SK-N-SH treated with all-trans-retinoic acid at 6 μM for 48 hours (cell line): ENCODE results near the gene NCL.

Experiments used
- ATAC-seq: fragments of 200-7000 bp; cut with Tn5 transposase; 3 replicates; pipeline ENCODE4 v1.9.1; 2020; ENCODE audit warnings: mild to moderate bottlenecking, moderate library complexity
- ARNTL ChIP-seq: fragments of 450-650 bp; formaldehyde crosslinking; IDR thresholded peaks from 2 replicates; pipeline ENCODE4 v1.5.0; 2020; ENCODE audit warnings: low read depth, mild to moderate bottlenecking, moderate library complexity, borderline replicate concordance
- CREB5 ChIP-seq: fragments of 250-450 bp; sonication (Bioruptor Pico); IDR thresholded peaks from 2 replicates; pipeline ENCODE4 v1.5.1; 2020; ENCODE audit warnings: low read depth, mild to moderate bottlenecking, moderate library complexity
- CSDC2 ChIP-seq: fragments of 250-450 bp; sonication (Bioruptor Pico); IDR thresholded peaks from 2 replicates; pipeline ENCODE4 v1.5.0; 2020; ENCODE audit warnings: mild to moderate bottlenecking, moderate library complexity
- CSRNP3 ChIP-seq: fragments of 250-450 bp; sonication (Bioruptor Pico); IDR thresholded peaks from 2 replicates; pipeline ENCODE4 v1.5.1; 2021; ENCODE audit warnings: mild to moderate bottlenecking, moderate library complexity
- ESRRG ChIP-seq: fragments of 250-450 bp; sonication (Bioruptor Pico); IDR thresholded peaks from 2 replicates; pipeline ENCODE4 v1.6.1; 2021; ENCODE audit warnings: mild to moderate bottlenecking
- GLIS3 ChIP-seq: fragments of 250-450 bp; sonication (Bioruptor Pico); IDR thresholded peaks from 2 replicates; pipeline ENCODE4 v1.5.0; 2020; ENCODE audit warnings: mild to moderate bottlenecking, moderate library complexity
- ISL1 ChIP-seq: fragments of 250-450 bp; sonication (Bioruptor Pico); IDR thresholded peaks from 2 replicates; pipeline ENCODE4 v2.1.2; 2022; ENCODE audit warnings: mild to moderate bottlenecking, moderate library complexity
- OSR1 ChIP-seq: fragments of 250-450 bp; sonication (Bioruptor Pico); IDR thresholded peaks from 2 replicates; pipeline ENCODE4 v1.8.0; 2022; ENCODE audit warnings: moderate library complexity, mild to moderate bottlenecking, inconsistent platforms
- PATZ1 ChIP-seq: fragments of 250-450 bp; sonication (Bioruptor Pico); IDR thresholded peaks from 2 replicates; pipeline ENCODE4 v1.8.0; 2020; ENCODE audit warnings: mild to moderate bottlenecking, moderate library complexity, borderline replicate concordance
- POU6F1 ChIP-seq: fragments of 250-450 bp; sonication (Bioruptor Pico); IDR thresholded peaks from 2 replicates; pipeline ENCODE4 v1.8.0; 2021; ENCODE audit warnings: low read depth, mild to moderate bottlenecking, moderate library complexity, borderline replicate concordance
- PPARA ChIP-seq: fragments of 250-450 bp; sonication (Bioruptor Pico); IDR thresholded peaks from 2 replicates; pipeline ENCODE4 v1.5.0; 2020; ENCODE audit warnings: mild to moderate bottlenecking, borderline replicate concordance
- RARB ChIP-seq: fragments of 250-450 bp; sonication (Bioruptor Pico); IDR thresholded peaks from 2 replicates; pipeline ENCODE4 v1.8.0; 2021; ENCODE audit warnings: mild to moderate bottlenecking, moderate library complexity
- SNAI2 ChIP-seq: fragments of 250-450 bp; sonication (Bioruptor Pico); IDR thresholded peaks from 2 replicates; pipeline ENCODE4 v1.5.0; 2020; ENCODE audit warnings: mild to moderate bottlenecking, moderate library complexity
- TCF4 ChIP-seq: fragments of 250-450 bp; sonication (Bioruptor Pico); IDR thresholded peaks from 2 replicates; pipeline ENCODE4 v1.8.0; 2021; ENCODE audit warnings: mild to moderate bottlenecking, moderate library complexity, borderline replicate concordance
- TSHZ2 ChIP-seq: fragments of 250-450 bp; sonication (Bioruptor Pico); IDR thresholded peaks from 2 replicates; pipeline ENCODE4 v1.5.0; 2020; ENCODE audit warnings: mild to moderate bottlenecking, moderate library complexity
- ZC3H10 ChIP-seq: fragments of 250-450 bp; sonication (Bioruptor Pico); IDR thresholded peaks from 2 replicates; pipeline ENCODE4 v1.5.1; 2021; ENCODE audit warnings: mild to moderate bottlenecking, moderate library complexity
- ZFP3 ChIP-seq: fragments of 250-450 bp; sonication (Bioruptor Pico); IDR thresholded peaks from 2 replicates; pipeline ENCODE4 v1.5.0; 2020; ENCODE audit warnings: mild to moderate bottlenecking, moderate library complexity
- ZFP30 ChIP-seq: fragments of 450-650 bp; formaldehyde crosslinking; IDR thresholded peaks from 2 replicates; pipeline ENCODE4 v1.5.0; 2022; ENCODE audit warnings: mild to moderate bottlenecking, moderate library complexity
- ZNF565 ChIP-seq: fragments of 450-650 bp; formaldehyde crosslinking; conservative IDR thresholded peaks from 2 replicates; pipeline ENCODE4 v1.5.0; 2020; ENCODE audit warnings: low read depth, mild to moderate bottlenecking, moderate library complexity
- ZNF70 ChIP-seq: fragments of 450-650 bp; formaldehyde crosslinking; IDR thresholded peaks from 2 replicates; pipeline ENCODE4 v1.5.0; 2020; ENCODE audit warnings: mild to moderate bottlenecking, moderate library complexity
- ZNF8 ChIP-seq: fragments of 450-650 bp; formaldehyde crosslinking; IDR thresholded peaks from 2 replicates; pipeline ENCODE4 v1.5.0; 2020; ENCODE audit warnings: mild to moderate bottlenecking, moderate library complexity

NCL gene

GRCh38 chr2:231494669-231495068, 30.4 kb upstream of the NCL start:
- TF ChIP-seq PPARA (no peak), ZC3H10 (CRISPR knock-in tag) (no peak), ZNF70 (CRISPR knock-in tag) (no peak), ZFP30 (CRISPR knock-in tag) (no peak), ZFP3 (CRISPR knock-in tag) (no peak), ZNF565 (CRISPR knock-in tag) (no peak), ARNTL (CRISPR knock-in tag) (no peak), CSRNP3 (no peak), OSR1 (no peak), TSHZ2 (CRISPR knock-in tag) (no peak), PATZ1 (CRISPR knock-in tag) (no peak), GLIS3 (CRISPR knock-in tag) (no peak)
- ATAC-seq, result no peak

GRCh38 chr2:231490801-231491200, 26.5 kb upstream of the NCL start:
- no peak for ATAC-seq

More at GRCh38 chr2:231490801-231491200, 26.5 kb upstream of the NCL start:
- TF ChIP-seq GLIS3 (CRISPR knock-in tag) (no peak), ARNTL (CRISPR knock-in tag) (no peak), CSRNP3 (no peak), ZFP3 (CRISPR knock-in tag) (no peak), PPARA (no peak), ZNF8 (CRISPR knock-in tag) (no peak), PATZ1 (CRISPR knock-in tag) (no peak), ZFP30 (CRISPR knock-in tag) (no peak), SNAI2 (no peak), CREB5 (CRISPR knock-in tag) (no peak), ZC3H10 (CRISPR knock-in tag) (no peak), POU6F1 (CRISPR knock-in tag) (no peak), OSR1 (no peak), CSDC2 (no peak), ESRRG (CRISPR knock-in tag) (no peak), ZNF70 (CRISPR knock-in tag) (no peak), ISL1 (CRISPR knock-in tag) (no peak), RARB (CRISPR knock-in tag) (no peak), TCF4 (CRISPR knock-in tag) (no peak)
